BE2C (cell line): ENCODE measurements around the gene NHSL1.

Experiments used
- DNase-seq: peaks from one replicate; pipeline ENCODE4 v3.0.0-alpha.2; 2020
- H3K27me3 ChIP-seq: fragments of 250-450 bp; sonication (Bioruptor Pico); 2 replicates; pipeline ENCODE4 v1.5.1; 2020; ENCODE audit warnings: mild to moderate bottlenecking
- H3K36me3 ChIP-seq: fragments of 250-450 bp; sonication (Bioruptor Pico); 2 replicates; pipeline ENCODE4 v1.5.1; 2020; ENCODE audit warnings: mild to moderate bottlenecking
- H3K4me1 ChIP-seq: fragments of 250-450 bp; sonication (Bioruptor Pico); 2 replicates; pipeline ENCODE4 v1.5.1; 2020
- H3K4me3 ChIP-seq: 2 replicates; pipeline ENCODE4 v1.5.1; 2011; ENCODE audit warnings: low read depth, low read length
- H3K9me3 ChIP-seq: fragments of 250-450 bp; sonication (Bioruptor Pico); 2 replicates; pipeline ENCODE4 v1.5.1; 2020
- TF ChIP-seq, protein P1 (sequence below): IDR thresholded peaks from 2 replicates; pipeline ENCODE4 v1.5.1; 2012; ENCODE audit warnings: mild to moderate bottlenecking, low read depth, low read length

NHSL1 gene

DNA sequence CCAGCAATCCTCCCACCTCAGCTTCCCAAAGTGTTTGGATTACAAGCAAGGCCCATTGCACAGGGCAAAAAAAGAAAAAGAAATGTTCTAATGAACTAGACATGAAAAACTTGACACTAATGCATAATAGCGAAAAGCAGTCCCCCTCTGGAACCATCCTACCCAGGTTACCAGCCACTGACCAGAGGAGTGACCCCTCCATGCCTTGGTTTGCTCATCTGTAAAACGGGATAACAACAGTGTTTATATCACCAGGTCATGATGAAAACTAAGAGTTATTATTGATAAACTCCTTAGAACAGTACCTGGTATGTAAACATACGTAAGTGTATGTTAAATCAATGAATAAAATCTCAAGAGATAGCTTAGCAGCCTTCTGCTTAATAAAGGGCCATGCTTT, 3.3 kb upstream of the NHSL1 start:
- Histone ChIP-seq H3K9me3 (no peaks in the 10 kb centered on the region), H3K4me1 (no peaks in the 10 kb centered on the region), H3K4me3 (no peak overlapping the region), H3K27me3 (no peaks in the 10 kb centered on the region; the same call in 1 of the 2 replicates), H3K36me3 (no peaks in the 10 kb centered on the region)
- no peak for DNase-seq
- TF ChIP-seq, protein P1, sequence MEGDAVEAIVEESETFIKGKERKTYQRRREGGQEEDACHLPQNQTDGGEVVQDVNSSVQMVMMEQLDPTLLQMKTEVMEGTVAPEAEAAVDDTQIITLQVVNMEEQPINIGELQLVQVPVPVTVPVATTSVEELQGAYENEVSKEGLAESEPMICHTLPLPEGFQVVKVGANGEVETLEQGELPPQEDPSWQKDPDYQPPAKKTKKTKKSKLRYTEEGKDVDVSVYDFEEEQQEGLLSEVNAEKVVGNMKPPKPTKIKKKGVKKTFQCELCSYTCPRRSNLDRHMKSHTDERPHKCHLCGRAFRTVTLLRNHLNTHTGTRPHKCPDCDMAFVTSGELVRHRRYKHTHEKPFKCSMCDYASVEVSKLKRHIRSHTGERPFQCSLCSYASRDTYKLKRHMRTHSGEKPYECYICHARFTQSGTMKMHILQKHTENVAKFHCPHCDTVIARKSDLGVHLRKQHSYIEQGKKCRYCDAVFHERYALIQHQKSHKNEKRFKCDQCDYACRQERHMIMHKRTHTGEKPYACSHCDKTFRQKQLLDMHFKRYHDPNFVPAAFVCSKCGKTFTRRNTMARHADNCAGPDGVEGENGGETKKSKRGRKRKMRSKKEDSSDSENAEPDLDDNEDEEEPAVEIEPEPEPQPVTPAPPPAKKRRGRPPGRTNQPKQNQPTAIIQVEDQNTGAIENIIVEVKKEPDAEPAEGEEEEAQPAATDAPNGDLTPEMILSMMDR, result no peak

- Histone ChIP-seq H3K27me3 (no peaks in the 10 kb centered on the region), H3K9me3 (no peaks in the 10 kb centered on the region), H3K4me3 (no peak overlapping the region), H3K36me3 (no peaks in the 10 kb centered on the region), H3K4me1 (no peaks in the 10 kb centered on the region)
- DNase-seq, result no peak
- TF ChIP-seq, protein P1, result no peak
Observed at GRCh38 chr6:138500867-138501446, 1.7 kb upstream of the NHSL1 start.

GRCh38 chr6:138500045-138500665, 861 bp upstream of the NHSL1 start:
- H3K36me3 ChIP-seq, result no peaks in the 10 kb centered on the region
- H3K27me3 ChIP-seq, result no peaks in the 10 kb centered on the region
- H3K4me3 ChIP-seq, result no peak overlapping the region
- H3K4me1 ChIP-seq, result no peaks in the 10 kb centered on the region
- TF ChIP-seq, protein P1, result no peak
- DNase-seq, result no peak
- H3K9me3 ChIP-seq, result no peaks in the 10 kb centered on the region

DNA sequence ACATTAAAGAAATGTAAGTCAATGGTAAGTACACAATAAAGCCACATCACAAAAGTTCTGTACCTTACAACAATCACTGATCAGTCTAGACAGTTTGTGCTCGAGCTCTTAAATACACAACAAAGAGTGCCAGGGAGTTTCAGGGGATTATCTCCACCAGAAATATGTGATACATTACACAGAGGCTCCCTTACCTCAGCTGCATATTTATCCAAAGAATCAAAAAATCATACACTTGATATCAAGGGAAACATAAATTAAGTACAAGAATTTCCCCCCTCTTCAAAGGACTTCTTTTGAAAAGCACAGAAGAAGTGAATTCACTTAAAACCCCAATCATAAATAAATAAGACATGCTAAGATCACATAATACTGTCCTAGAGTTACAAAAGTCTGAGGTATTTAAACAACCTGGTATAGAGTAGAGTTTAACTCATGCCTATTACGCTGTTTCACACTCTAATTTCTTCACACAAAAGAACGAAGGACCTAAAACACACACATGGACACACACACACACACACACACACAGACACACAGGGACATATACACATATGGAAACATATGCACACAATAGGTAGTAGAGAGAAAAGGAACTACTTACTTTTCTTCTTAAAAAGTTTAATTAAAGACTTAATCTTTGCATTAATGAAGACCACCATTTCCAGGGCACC, 528 bp downstream of the NHSL1 start:
- no peak for DNase-seq
- Histone ChIP-seq H3K9me3 (no peaks in the 10 kb centered on the region), H3K27me3 (no peaks in the 10 kb centered on the region; the same call in 1 of the 2 replicates), H3K4me1 (no peaks in the 10 kb centered on the region), H3K36me3 (no peaks in the 10 kb centered on the region), H3K4me3 (no peak overlapping the region)
- TF ChIP-seq, protein P1, result no peak

DNA sequence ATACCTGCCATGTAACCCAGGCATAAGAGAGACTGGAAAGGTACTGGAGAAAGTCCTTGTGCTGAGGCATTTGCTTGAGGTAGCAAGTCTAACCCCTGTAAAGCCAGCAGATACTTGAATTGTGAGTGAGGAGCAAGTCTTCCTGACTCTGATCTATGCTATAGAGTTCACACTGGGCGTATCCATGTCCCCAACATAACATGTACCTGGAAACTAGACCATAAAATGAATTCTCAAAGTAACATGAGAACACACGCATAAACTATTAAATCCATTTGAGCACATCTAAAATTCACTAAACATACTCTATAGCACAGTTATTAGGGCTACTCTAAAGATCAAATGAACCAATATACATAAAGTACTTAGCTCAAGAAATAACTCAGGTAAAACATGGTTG, 2.0 kb downstream of the NHSL1 start:
- no peak for DNase-seq
- Histone ChIP-seq H3K4me1 (no peaks in the 10 kb centered on the region), H3K4me3 (no peak overlapping the region), H3K9me3 (no peaks in the 10 kb centered on the region), H3K27me3 (no peaks in the 10 kb centered on the region; the same call in 1 of the 2 replicates), H3K36me3 (no peaks in the 10 kb centered on the region)
- TF ChIP-seq, protein P1, result no peak

- Histone ChIP-seq H3K4me3 (no peak overlapping the region), H3K36me3 (no peaks in the 10 kb centered on the region), H3K4me1 (no peaks in the 10 kb centered on the region), H3K27me3 (no peaks in the 10 kb centered on the region; the same call in 1 of the 2 replicates), H3K9me3 (no peaks in the 10 kb centered on the region)
- TF ChIP-seq, protein P1, result no peak
- no peak for DNase-seq
Observed at GRCh38 chr6:138494312-138494711, 5.0 kb downstream of the NHSL1 start.
